AG04449 (cell line): ENCODE measurements around the gene IMPA2.

Experiments
- CTCF ChIA-PET: fragments of 350-600 bp; formaldehyde crosslinking; extraction: SDS; loops from one replicate; lab custom pipeline; 2021; ENCODE audit warnings: antibody characterized with exemption; lab: Yijun Ruan, JAX
- POLR2A ChIA-PET: fragments of 400-600, 350-600 bp; formaldehyde crosslinking; extraction: SDS; loops from one replicate; lab custom pipeline; 2020; ENCODE audit warnings: antibody characterized with exemption, inconsistent platforms; lab: Yijun Ruan, JAX
- DNase-seq: peaks from one replicate; pipeline ENCODE4 v3.0.0-alpha.2; 2010; ENCODE audit warnings: low read depth, low spot score
- H3K4me3 ChIP-seq: 2 replicates; pipeline ENCODE4 v1.5.1; 2011; ENCODE audit warnings: low read depth, mild to moderate bottlenecking, control low read depth, low read length
- CTCF ChIP-seq: IDR thresholded peaks from one replicate; pipeline ENCODE4 v1.5.1; 2011; ENCODE audit warnings: mild to moderate bottlenecking, moderate library complexity, low read length, control low read depth, inconsistent platforms; ENCODE audit not compliant: insufficient read depth; ENCODE audit errors: missing control alignments

The IMPA2 gene

GRCh38 chr18:11980494-11981191 lies 664 bp upstream of the IMPA2 start:
- CTCF ChIA-PET = interaction anchor here (0.6 to 6.4 kb wide), 6 partner anchors 11 to 295 kb away, joined by 3 to 57 read pairs (median 6); no protein-coding TSS in a partner anchor

GRCh38 chr18:11981543-11982366 lies 448 bp downstream of the IMPA2 start:
- no peak for DNase-seq

More at GRCh38 chr18:11980494-11981191, 664 bp upstream of the IMPA2 start:
- DNase-seq = peak; percentile 70
- peak overlapping the region; percentile 69 for H3K4me3 ChIP-seq
- TF ChIP-seq CTCF = peak; percentile 15
- POLR2A ChIA-PET = interaction anchor here (0.6 to 1.3 kb wide), 7 partner anchors 15 to 648 kb away, joined by 3 to 7 read pairs (median 4); no protein-coding TSS in a partner anchor

GRCh38 chr18:11982981-11983380 lies 1.7 kb downstream of the IMPA2 start:
- no peak overlapping the region for H3K4me3 ChIP-seq
- ChIA-PET CTCF (interaction anchor here (2.1 to 6.4 kb wide), 2 partner anchors 12 to 44 kb away, joined by 12 to 57 read pairs; no protein-coding TSS in a partner anchor), POLR2A (no interaction called here)
- DNase-seq = no peak
- no peak for TF ChIP-seq CTCF

More at GRCh38 chr18:11981543-11982366, 448 bp downstream of the IMPA2 start:
- H3K4me3 ChIP-seq = peak overlapping the region; percentile 69
- CTCF ChIA-PET = interaction anchor here (1.1 to 6.4 kb wide), 5 partner anchors 10 to 57 kb away, joined by 3 to 57 read pairs (median 6); no protein-coding TSS in a partner anchor
- POLR2A ChIA-PET = interaction anchor here (0.6 to 1.5 kb wide), 3 partner anchors 11 to 647 kb away, joined by 3 to 4 read pairs (median 3); no protein-coding TSS in a partner anchor
- TF ChIP-seq CTCF = no peak

- TF ChIP-seq CTCF = no peak
- H3K4me3 ChIP-seq = no peak overlapping the region
- ChIA-PET CTCF (interaction anchor here (2.1 to 6.4 kb wide), 2 partner anchors 12 to 45 kb away, joined by 12 to 57 read pairs; no protein-coding TSS in a partner anchor), POLR2A (no interaction called here)
- no peak for DNase-seq
These were observed 2.3 kb downstream of the IMPA2 start for GRCh38 chr18:11983592-11983991.

- no peak for TF ChIP-seq CTCF
- ChIA-PET POLR2A (no interaction called here), CTCF (interaction anchor here (2.1 to 6.4 kb wide), 2 partner anchors 11 to 46 kb away, joined by 12 to 57 read pairs; no protein-coding TSS in a partner anchor)
- no peak overlapping the region for H3K4me3 ChIP-seq
- DNase-seq = no peak
These were observed 2.8 kb downstream of the IMPA2 start for GRCh38 chr18:11984091-11984490.
